ENCODE results near the gene TPM1.

The TPM1 gene

DNA sequence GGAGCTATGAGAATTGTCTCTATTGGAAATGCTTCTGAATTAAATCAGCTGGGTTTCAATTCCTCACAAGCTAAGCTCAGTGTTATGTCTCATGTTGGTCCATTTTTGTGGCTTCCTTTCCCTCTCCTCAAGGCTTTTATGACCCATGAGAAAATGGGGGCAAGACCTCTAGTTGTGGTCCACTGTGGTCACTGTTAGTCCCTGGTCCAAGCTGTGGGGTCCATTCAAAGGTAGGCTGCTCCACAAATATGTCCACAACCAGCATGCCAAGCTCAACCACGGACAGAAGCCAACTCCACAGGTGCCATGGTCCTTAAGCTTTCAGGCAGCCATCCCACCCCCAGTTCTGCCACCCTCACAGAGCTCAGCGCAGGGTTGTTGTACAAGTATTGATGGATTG is 14.9 kb upstream of the TPM1 start:
- no peak overlapping the region for H3K9ac ChIP-seq
- H3K9me3 ChIP-seq: no peaks in the 10 kb centered on the region
- no peak overlapping the region for H3K4me3 ChIP-seq
- H3K4me1 ChIP-seq: no peaks in the 10 kb centered on the region
- H3K36me3 ChIP-seq: no peaks in the 10 kb centered on the region
- H4K20me1 ChIP-seq: no peaks in the 10 kb centered on the region
- TF ChIP-seq Cebpa-rat (IDR thresholded peaks at IDR 0.05): no peak
- no peaks in the 10 kb centered on the region for H3K27me3 ChIP-seq
- H3K4me2 ChIP-seq: no peak overlapping the region
- H3K27ac ChIP-seq: no peak overlapping the region

GRCh38 chr15:63028442-63029110 is 14.0 kb upstream of the TPM1 start:
- Histone ChIP-seq H3K27ac (no peak overlapping the region), H3K36me3 (no peaks in the 10 kb centered on the region), H3K9ac (no peak overlapping the region), H3K4me2 (no peak overlapping the region), H3K4me1 (no peaks in the 10 kb centered on the region), H4K20me1 (no peaks in the 10 kb centered on the region), H3K4me3 (no peak overlapping the region), H3K27me3 (no peaks in the 10 kb centered on the region), H3K9me3 (no peaks in the 10 kb centered on the region)
- TF ChIP-seq Cebpa-rat (IDR thresholded peaks at IDR 0.05): no peak

- no peak overlapping the region for H3K27ac ChIP-seq
- H3K4me1 ChIP-seq: no peaks in the 10 kb centered on the region
- no peak overlapping the region for H3K4me2 ChIP-seq
- TF ChIP-seq Cebpa-rat (IDR thresholded peaks at IDR 0.05): no peak
- H3K9me3 ChIP-seq: no peaks in the 10 kb centered on the region
- no peak overlapping the region for H3K4me3 ChIP-seq
- no peaks in the 10 kb centered on the region for H4K20me1 ChIP-seq
- no peaks in the 10 kb centered on the region for H3K27me3 ChIP-seq
- H3K36me3 ChIP-seq: no peaks in the 10 kb centered on the region
- H3K9ac ChIP-seq: no peak overlapping the region
These were observed 12.9 kb upstream of the TPM1 start for GRCh38 chr15:63029676-63030075.

GRCh38 chr15:63030101-63030551 is 12.4 kb upstream of the TPM1 start:
- no peak for TF ChIP-seq Cebpa-rat (IDR thresholded peaks at IDR 0.05)
- Histone ChIP-seq H3K36me3 (no peaks in the 10 kb centered on the region), H3K9me3 (no peaks in the 10 kb centered on the region), H3K4me2 (no peak overlapping the region), H3K9ac (no peak overlapping the region), H3K4me1 (no peaks in the 10 kb centered on the region), H3K27me3 (no peaks in the 10 kb centered on the region), H3K27ac (no peak overlapping the region), H4K20me1 (no peaks in the 10 kb centered on the region), H3K4me3 (no peak overlapping the region)

GRCh38 chr15:63034578-63034977 is 8.0 kb upstream of the TPM1 start:
- H3K27ac ChIP-seq: no peak overlapping the region
- H3K36me3 ChIP-seq: no peaks in the 10 kb centered on the region
- no peak for TF ChIP-seq Cebpa-rat (IDR thresholded peaks at IDR 0.05)
- peaks cover 4% of the 10 kb centered on the region; the same call in 1 of the 2 replicates for H3K27me3 ChIP-seq
- no peaks in the 10 kb centered on the region for H4K20me1 ChIP-seq
- no peak overlapping the region for H3K4me2 ChIP-seq
- no peak overlapping the region for H3K9ac ChIP-seq
- H3K4me3 ChIP-seq: no peak overlapping the region
- no peaks in the 10 kb centered on the region for H3K9me3 ChIP-seq
- no peaks in the 10 kb centered on the region for H3K4me1 ChIP-seq

GRCh38 chr15:63035253-63035652 is 7.3 kb upstream of the TPM1 start:
- H3K4me3 ChIP-seq: no peak overlapping the region
- no peak for TF ChIP-seq Cebpa-rat (IDR thresholded peaks at IDR 0.05)
- H4K20me1 ChIP-seq: no peaks in the 10 kb centered on the region
- H3K9me3 ChIP-seq: no peaks in the 10 kb centered on the region
- no peaks in the 10 kb centered on the region for H3K4me1 ChIP-seq
- H3K27ac ChIP-seq: no peak overlapping the region
- no peak overlapping the region for H3K4me2 ChIP-seq
- H3K27me3 ChIP-seq: peaks cover 10% of the 10 kb centered on the region
- H3K36me3 ChIP-seq: no peaks in the 10 kb centered on the region
- no peak overlapping the region for H3K9ac ChIP-seq

- Histone ChIP-seq H3K4me3 (no peak overlapping the region), H3K27ac (no peak overlapping the region), H4K20me1 (no peaks in the 10 kb centered on the region), H3K4me1 (no peaks in the 10 kb centered on the region), H3K9ac (no peak overlapping the region), H3K9me3 (no peaks in the 10 kb centered on the region), H3K27me3 (peaks cover 18% of the 10 kb centered on the region), H3K36me3 (no peaks in the 10 kb centered on the region), H3K4me2 (no peak overlapping the region)
- no peak for TF ChIP-seq Cebpa-rat (IDR thresholded peaks at IDR 0.05)
These were observed 6.6 kb upstream of the TPM1 start for GRCh38 chr15:63035977-63036376.

GRCh38 chr15:63037976-63038720 is 4.4 kb upstream of the TPM1 start:
- Histone ChIP-seq H3K36me3 (no peaks in the 10 kb centered on the region), H3K4me1 (no peaks in the 10 kb centered on the region), H3K27me3 (peaks cover 39% of the 10 kb centered on the region), H3K9ac (no peak overlapping the region), H3K9me3 (peaks cover 12% of the 10 kb centered on the region; the same call in 1 of the 2 replicates), H3K27ac (no peak overlapping the region), H3K4me3 (no peak overlapping the region), H3K4me2 (no peak overlapping the region), H4K20me1 (no peaks in the 10 kb centered on the region)
- no peak for TF ChIP-seq Cebpa-rat (IDR thresholded peaks at IDR 0.05)

DNA sequence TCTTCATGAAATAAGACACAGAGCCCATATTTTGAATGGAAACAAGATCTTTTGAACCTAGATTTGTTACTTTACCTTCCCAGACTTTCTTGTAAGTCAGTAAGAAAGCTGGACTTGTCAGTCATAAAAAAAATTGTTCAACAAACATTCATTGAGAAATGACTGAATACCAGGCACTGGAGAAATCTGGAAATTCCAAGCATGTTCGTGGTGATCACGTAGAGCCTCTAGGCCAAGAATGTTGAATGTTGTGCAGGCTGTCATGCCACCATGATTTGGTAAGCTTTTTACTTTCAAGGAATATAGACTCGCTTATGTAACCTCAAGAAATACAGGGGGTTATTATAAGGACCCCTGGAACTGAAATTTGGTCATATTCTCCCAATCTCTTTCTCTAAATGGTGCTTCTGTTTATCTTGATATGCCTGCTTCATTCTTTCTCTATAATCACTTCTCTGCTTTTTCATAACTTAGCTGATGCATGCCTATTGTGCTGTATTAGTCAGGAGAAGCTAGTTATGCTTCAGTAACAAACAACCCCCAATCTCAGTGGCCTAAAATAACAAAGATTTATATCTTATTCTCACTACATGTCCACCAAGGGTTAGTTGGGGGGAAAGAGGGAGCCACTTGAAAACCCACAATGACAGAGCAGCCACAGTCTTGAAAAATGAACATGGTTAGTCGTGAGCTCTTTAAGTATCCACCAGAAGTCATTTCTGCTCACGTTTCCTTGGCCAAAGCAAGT is 3.4 kb upstream of the TPM1 start:
- no peak for TF ChIP-seq Cebpa-rat (IDR thresholded peaks at IDR 0.05)
- peaks cover 5% of the 10 kb centered on the region; the same call in 1 of the 2 replicates for H4K20me1 ChIP-seq
- no peak overlapping the region for H3K27ac ChIP-seq
- H3K4me2 ChIP-seq: no peak overlapping the region
- H3K4me1 ChIP-seq: no peaks in the 10 kb centered on the region
- peaks cover 49% of the 10 kb centered on the region for H3K27me3 ChIP-seq
- H3K9me3 ChIP-seq: peaks cover 12% of the 10 kb centered on the region; the same call in 1 of the 2 replicates
- no peak overlapping the region for H3K4me3 ChIP-seq
- no peak overlapping the region for H3K9ac ChIP-seq
- H3K36me3 ChIP-seq: no peaks in the 10 kb centered on the region

- Histone ChIP-seq H3K4me3 (no peak overlapping the region), H3K9me3 (peaks cover 12% of the 10 kb centered on the region; the same call in 1 of the 2 replicates), H3K4me1 (no peaks in the 10 kb centered on the region), H4K20me1 (peaks cover 5% of the 10 kb centered on the region; the same call in 1 of the 2 replicates), H3K36me3 (no peaks in the 10 kb centered on the region), H3K27me3 (peaks cover 56% of the 10 kb centered on the region), H3K9ac (no peak overlapping the region), H3K27ac (no peak overlapping the region), H3K4me2 (no peak overlapping the region)
- no peak for TF ChIP-seq Cebpa-rat (IDR thresholded peaks at IDR 0.05)
These were observed 2.7 kb upstream of the TPM1 start for GRCh38 chr15:63039811-63040210.
